MG63 (cell line): ENCODE data around the gene GNA15. TPM values are rescaled to one million over a fixed set of nuclear protein-coding genes. Genes with fewer than 3 reads are reported as not detected.
A peak's percentile ranks its signal among the peaks of the same experiment; 100 is the strongest.

Experiments used
- DNase-seq: peaks from one replicate; pipeline ENCODE4 v3.0.0-alpha.2; 2020
- H3K27me3 ChIP-seq: fragments of 250-450 bp; sonication (Bioruptor Pico); 2 replicates; pipeline ENCODE4 v1.5.1; 2020; ENCODE audit warnings: mild to moderate bottlenecking, moderate library complexity
- H3K36me3 ChIP-seq: fragments of 250-450 bp; sonication (Bioruptor Pico); 2 replicates; pipeline ENCODE4 v1.5.1; 2020; ENCODE audit warnings: mild to moderate bottlenecking, moderate library complexity
- H3K4me3 ChIP-seq: fragments of 250-450 bp; sonication (Bioruptor Pico); 2 replicates; pipeline ENCODE4 v1.5.1; 2020; ENCODE audit warnings: mild to moderate bottlenecking, moderate library complexity
- H3K9me3 ChIP-seq: fragments of 250-450 bp; sonication (Bioruptor Pico); 2 replicates; pipeline ENCODE4 v1.5.1; 2020; ENCODE audit warnings: mild to moderate bottlenecking, moderate library complexity
- total RNA-seq: library from RNA; depleted of rRNA; stranded (reverse); fragments of >200 nt; shearing (Covaris generic); gene quantifications from 2 replicates; pipeline ENCODE4 v1.2.3, GENCODE V29; 2014; ENCODE audit warnings: low replicate concordance

The GNA15 gene
- total RNA-seq, 1 experiment from 2014 or later: not detected

DNA sequence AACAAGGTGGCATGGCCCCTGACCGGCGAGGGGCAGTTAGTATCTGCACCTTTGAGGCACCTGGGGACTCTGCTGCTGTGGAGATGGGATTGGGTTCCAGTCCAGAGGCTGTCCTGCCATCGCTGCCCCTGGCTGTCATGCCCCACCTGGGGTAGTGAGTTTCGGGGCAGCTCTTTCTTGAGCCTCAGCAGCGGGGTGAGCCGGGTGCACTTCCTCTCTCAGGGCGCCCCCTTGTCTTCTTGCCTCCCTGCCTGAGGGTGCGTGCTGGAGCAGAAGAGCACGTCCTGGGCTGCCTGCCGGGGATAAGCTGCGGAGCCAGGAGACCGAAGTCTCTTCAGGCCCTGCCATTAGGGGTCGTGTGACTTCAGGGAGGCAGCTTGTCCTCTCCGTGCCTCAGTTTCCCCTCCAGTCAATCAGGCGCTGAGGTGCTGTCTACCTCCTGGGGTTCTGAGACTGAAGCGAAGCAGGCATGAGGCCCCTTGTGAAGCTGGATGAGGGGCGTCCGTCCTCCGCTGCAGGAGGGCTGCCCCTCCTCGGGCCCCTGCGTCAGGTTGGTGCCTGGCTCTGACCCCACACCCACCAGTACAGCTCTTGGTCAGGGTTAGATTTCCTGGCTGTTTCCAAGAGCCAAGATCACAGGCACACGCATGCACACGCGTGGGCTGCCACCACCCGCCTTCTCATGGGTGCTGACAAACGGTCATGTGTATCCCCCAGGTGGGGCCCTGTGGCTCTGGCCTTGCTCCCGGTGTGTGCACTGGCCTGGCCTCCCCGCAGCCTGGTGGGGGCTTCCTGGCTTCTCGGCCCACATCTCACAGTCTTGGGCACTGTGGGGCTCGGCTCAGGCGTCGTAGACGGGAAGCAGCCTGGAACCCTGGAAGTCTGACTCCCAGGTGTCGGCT lies 33.3 kb upstream of the GNA15 start:
- Histone ChIP-seq H3K36me3 (no peaks in the 10 kb centered on the region), H3K9me3 (no peaks in the 10 kb centered on the region), H3K27me3 (no peaks in the 10 kb centered on the region), H3K4me3 (no peak overlapping the region)
- no peak for DNase-seq

DNA sequence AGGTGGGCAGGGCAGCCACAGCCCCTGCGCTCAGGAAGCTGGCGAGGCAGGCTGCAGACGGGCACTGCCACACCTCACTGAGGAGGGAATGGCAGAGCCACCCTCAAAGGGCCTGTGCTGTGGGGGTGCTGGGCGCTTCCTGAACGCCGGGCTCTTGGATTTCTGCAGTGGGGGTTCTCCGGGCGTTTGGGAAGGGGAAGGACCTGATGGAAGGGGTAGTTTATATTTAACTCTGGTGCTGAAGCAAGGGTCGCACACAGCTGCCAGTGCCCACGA lies 31.2 kb upstream of the GNA15 start:
- Histone ChIP-seq H3K9me3 (no peaks in the 10 kb centered on the region), H3K4me3 (no peak overlapping the region), H3K27me3 (no peaks in the 10 kb centered on the region), H3K36me3 (no peaks in the 10 kb centered on the region)
- DNase-seq: no peak

DNA sequence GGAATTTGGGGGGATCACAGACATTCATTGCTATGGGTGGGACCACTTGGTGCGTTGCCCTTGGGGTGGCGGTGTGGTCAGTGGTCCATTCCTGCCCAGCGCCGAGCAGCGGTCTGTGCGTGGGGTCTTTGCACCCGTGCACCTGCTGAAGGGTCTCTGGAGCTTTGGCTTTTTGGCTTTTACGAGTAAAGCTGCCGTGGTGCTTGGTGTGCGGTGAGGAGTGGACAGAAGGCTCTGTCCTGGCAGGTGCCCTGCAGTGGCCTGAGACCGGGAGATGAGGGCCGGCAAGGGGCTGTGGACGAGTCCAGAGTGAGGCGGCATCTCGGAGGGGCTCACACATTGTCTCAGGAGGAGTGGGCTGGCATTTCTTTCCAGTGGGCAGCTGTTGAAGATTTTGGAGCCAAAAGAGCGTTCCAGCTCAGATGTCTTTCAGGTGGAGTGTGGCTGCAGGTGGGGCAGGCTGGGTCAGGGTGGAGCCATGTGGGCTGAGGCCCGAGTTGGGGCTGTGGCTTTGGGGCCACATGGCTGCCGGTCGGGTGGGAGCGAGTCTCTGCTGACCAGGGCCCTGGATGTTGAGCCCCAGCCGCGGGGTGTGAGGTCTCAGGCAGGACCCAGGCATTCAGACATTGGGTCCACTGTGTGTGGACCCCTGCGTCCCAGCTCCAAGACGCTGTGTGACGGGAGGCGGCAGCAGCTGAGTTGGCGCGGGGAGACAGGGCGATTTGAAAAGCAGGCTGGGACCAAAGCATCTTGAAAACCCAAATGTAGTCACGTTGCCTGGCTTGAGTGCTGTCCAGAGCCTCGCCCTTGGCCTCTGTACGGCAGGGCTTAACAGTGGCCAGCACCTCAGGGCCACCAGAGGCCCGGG lies 30.0 kb upstream of the GNA15 start:
- DNase-seq: no peak
- Histone ChIP-seq H3K36me3 (no peaks in the 10 kb centered on the region), H3K9me3 (no peaks in the 10 kb centered on the region), H3K4me3 (no peak overlapping the region), H3K27me3 (no peaks in the 10 kb centered on the region)

DNA sequence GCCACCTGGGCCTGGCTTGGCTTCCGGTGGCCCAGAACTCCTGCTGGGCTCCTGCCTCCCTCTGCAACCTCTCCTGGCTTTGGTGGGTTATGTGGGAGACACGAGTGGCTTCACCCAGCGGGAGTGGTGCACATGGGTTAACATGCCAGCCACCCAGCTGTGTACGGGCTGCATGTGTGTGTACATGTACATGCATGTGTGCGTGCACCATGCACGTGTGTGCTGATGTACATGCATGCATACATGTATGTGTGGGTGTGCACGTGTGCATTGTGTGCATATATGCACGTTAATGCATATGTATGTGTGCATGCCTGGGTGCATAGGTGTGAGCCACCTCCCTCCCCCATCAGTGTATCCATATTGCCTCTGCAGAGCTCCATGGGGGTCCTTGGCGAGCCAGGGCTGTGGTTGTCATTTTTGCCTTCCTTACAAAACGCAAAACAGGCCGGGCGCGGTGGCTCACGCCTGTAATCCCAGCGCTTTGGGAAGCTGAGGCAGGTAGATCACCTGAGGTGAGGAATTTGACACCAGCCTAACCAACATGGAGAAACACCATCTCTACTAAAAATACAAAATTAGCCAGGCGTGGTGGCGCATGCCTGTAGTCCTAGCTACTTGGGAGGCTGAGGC lies 29.2 kb upstream of the GNA15 start:
- H3K27me3 ChIP-seq: no peaks in the 10 kb centered on the region
- DNase-seq: no peak

DNA sequence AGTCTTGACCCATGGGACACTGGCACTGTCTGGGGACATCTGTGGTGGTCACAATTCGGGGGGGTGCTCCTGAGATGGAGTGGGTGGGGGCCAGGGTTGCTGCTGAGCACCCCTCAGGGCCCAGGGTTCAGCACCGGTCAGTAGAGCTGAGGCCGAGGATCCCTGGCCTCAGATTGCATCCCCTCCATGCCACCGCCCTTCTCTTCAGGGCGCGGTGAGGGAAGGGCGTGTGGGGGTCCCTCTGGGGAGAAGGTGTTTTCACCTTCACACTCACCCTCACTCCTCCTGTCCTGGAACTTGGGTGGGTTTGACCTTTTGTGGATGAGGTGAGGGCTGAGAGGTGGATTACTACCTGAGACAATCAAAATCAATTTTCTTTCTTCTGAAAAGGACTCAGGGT lies 28.2 kb upstream of the GNA15 start:
- H3K4me3 ChIP-seq: no peak overlapping the region
- no peaks in the 10 kb centered on the region for H3K9me3 ChIP-seq
- no peaks in the 10 kb centered on the region for H3K27me3 ChIP-seq
- H3K36me3 ChIP-seq: no peaks in the 10 kb centered on the region
- no peak for DNase-seq

More for the DNA sequence above, 29.2 kb upstream of the GNA15 start:
- no peaks in the 10 kb centered on the region for H3K9me3 ChIP-seq
- no peaks in the 10 kb centered on the region for H3K36me3 ChIP-seq
- H3K4me3 ChIP-seq: no peak overlapping the region

DNA sequence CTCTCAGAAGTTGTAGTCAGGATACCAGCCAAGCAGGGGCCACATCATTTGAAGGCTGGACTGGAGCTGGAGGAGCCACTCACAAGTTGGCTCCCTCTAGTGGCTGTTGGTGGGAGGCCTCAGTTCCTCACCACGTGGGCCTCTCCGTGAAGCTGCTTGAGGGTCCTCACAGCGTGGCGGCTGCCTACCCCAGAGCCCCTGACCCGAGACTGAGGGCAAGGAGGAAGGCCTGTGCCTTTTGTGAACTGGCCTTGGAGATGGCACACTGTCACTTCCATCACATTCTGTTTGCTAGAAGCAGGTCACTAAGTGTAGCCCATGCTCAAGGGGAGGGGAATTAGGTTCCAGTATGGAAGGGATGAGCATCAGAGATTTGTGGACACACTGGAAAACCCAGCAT lies 27.1 kb upstream of the GNA15 start:
- Histone ChIP-seq H3K4me3 (no peak overlapping the region), H3K27me3 (no peaks in the 10 kb centered on the region)
- peak; percentile 30 for DNase-seq

DNA sequence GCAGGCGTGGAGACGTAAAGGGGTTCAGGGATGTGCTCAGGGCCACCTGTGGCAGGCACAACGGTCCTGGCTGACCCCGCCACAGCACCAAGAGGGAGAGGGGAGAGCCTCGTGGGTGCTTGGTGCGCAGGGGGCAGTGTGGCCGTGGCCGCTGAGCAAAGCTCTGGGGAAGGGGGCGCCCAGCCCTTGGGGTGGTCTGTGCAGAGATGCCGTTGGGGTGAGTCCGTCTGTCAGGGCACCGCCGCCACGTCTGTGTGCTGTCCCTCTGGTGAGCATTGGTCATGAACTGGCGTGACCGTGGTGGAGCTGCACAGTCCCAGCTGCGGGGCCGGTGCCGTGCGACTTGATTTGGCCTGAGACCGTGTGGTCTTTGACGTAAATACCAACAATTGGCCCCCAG lies 26.3 kb upstream of the GNA15 start:
- no peak for DNase-seq
- H3K9me3 ChIP-seq: no peaks in the 10 kb centered on the region
- H3K36me3 ChIP-seq: no peaks in the 10 kb centered on the region
- H3K27me3 ChIP-seq: no peaks in the 10 kb centered on the region
- H3K4me3 ChIP-seq: no peak overlapping the region

More for the DNA sequence above, 27.1 kb upstream of the GNA15 start:
- Histone ChIP-seq H3K36me3 (no peaks in the 10 kb centered on the region), H3K9me3 (no peaks in the 10 kb centered on the region)

DNA sequence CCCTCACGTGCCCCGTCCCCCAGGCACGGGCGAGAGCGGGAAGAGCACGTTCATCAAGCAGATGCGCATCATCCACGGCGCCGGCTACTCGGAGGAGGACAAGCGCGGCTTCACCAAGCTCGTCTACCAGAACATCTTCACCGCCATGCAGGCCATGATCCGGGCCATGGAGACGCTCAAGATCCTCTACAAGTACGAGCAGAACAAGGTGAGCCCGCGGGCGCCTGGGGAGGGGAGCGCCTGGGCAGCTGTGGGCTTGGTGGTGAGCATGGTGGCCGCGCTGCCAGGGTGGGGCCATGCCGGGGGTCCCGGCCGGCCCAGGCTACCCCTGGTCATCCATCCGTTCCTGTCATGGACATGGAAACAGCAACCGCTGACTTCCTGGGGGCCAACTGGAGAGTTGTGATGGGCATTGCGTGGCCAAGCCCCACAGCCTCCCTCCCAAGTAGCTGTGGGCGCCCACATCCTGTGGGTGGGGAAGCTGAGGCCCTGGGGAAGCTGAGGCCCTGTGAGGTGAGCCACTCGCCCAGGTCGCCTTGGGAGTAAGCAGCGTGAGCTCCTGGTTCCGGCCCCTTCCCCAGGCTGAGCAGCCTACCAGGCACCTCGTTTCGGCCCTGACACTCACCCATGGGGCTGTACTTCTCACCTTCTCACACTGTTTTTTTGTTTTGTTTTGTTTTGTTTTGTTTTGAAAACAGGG lies 25.6 kb upstream of the GNA15 start:
- no peak for DNase-seq
- Histone ChIP-seq H3K9me3 (no peaks in the 10 kb centered on the region), H3K36me3 (no peaks in the 10 kb centered on the region), H3K4me3 (no peak overlapping the region), H3K27me3 (no peaks in the 10 kb centered on the region)

DNA sequence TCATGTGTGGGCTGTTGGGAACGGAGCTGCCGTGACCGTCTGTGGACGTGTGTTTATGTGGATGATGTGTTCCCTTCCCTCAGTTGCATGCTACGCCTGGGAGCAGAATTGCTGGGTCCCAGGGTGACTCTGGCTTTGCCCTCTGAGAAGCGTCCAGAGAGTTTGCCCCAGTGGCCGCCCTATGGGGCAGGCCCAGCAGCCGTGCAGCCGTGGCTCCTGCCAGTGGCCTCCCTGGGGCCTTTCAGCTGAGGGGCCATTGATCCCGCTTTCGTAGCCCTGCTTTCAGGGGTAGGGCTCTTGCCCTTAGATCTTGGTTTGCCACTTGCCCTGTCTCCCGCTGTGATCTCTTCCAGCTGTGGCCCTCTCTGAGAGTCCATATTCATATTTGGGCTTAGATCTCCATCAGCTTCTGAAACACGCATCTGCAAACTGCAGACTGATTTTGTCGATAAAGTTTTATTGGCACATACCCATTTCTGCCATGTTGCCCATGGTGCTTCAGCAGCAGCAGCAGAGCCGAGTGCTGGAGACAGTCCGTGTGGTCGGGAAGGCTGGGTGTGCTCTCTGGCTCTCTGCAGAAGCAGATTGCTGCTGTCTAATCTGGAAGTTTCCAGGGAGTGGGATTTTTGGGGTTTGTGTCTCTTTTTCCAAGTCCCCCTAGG lies 24.1 kb upstream of the GNA15 start:
- H3K9me3 ChIP-seq: no peaks in the 10 kb centered on the region
- H3K27me3 ChIP-seq: no peaks in the 10 kb centered on the region
- DNase-seq: no peak
- H3K36me3 ChIP-seq: no peaks in the 10 kb centered on the region
- no peak overlapping the region for H3K4me3 ChIP-seq

DNA sequence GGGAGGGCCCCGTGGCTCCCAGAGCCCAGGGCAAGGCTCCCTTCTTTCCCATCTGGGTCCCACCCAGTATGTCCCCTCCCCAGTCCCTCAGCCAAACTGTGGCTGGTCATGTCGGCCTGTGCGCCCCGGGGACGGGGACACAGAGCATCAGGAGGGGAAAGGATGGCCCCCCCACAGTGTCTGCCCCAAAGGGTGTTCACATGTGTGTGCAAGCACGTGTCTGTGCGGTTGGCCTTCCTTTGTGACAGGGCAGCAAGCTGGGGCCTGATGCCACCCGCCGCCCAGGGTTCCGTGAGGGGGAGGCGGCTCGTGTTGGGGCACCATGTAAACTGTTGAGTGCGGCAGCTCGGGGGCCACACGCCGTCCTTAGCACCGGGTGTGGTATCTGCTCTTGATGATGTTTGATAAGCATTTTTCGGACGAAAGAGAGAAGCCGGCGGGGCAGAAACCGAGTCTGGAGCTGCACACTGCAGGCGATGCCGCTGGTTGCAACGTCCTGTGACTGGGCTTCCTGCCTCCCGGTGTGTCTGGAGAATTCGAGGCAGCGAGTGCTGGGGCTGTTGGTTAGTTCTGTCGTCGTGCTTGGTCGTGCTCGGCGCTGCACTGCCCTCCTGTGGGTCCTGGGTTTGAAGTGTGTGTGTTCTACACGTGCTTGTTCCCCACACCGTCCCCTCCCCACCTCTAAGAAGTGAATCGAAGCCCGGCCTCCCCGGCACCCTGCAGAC lies 23.3 kb upstream of the GNA15 start:
- no peaks in the 10 kb centered on the region for H3K27me3 ChIP-seq
- no peaks in the 10 kb centered on the region for H3K36me3 ChIP-seq
- H3K9me3 ChIP-seq: no peaks in the 10 kb centered on the region
- DNase-seq: no peak
- H3K4me3 ChIP-seq: no peak overlapping the region

DNA sequence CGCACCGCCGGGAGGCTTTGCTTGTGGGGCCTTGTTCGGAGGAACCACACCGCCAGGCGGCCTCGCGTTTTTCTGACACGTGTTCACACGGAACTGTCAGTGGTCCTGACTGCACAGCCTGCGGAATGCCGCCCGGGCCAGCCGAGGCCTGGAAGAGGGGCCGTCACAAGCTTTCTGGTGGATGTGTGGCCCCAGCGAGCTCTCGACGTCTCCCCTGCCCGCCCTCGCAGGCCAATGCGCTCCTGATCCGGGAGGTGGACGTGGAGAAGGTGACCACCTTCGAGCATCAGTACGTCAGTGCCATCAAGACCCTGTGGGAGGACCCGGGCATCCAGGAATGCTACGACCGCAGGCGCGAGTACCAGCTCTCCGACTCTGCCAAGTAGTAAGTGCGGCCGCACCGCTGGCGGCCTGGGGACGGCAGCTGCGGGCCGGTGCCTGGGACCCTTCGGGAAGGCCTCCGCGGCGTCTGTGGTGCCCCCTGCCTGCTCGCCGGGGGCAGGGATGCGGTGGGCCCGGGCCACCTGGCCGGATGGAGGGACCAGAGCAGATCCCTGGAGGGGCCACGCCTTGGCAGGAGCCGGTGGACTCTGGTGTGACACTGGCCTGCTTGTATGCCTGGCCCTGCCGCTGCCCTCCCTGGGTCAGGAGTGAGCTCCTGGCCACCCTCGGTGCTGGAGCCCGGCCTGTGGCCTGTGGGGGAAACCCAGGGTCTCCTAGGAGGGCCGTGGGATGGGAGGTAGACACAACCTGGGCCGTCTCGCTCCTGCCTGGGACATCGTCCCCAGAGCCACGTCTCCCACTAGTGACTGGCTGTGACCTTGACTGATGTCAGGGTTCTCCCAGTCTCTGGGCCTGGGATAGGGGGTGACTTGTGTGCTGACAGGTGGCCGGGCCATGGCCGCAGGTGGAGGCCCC lies 22.5 kb upstream of the GNA15 start:
- H3K9me3 ChIP-seq: no peaks in the 10 kb centered on the region
- no peak overlapping the region for H3K4me3 ChIP-seq
- H3K36me3 ChIP-seq: no peaks in the 10 kb centered on the region
- H3K27me3 ChIP-seq: no peaks in the 10 kb centered on the region
- DNase-seq: no peak

DNA sequence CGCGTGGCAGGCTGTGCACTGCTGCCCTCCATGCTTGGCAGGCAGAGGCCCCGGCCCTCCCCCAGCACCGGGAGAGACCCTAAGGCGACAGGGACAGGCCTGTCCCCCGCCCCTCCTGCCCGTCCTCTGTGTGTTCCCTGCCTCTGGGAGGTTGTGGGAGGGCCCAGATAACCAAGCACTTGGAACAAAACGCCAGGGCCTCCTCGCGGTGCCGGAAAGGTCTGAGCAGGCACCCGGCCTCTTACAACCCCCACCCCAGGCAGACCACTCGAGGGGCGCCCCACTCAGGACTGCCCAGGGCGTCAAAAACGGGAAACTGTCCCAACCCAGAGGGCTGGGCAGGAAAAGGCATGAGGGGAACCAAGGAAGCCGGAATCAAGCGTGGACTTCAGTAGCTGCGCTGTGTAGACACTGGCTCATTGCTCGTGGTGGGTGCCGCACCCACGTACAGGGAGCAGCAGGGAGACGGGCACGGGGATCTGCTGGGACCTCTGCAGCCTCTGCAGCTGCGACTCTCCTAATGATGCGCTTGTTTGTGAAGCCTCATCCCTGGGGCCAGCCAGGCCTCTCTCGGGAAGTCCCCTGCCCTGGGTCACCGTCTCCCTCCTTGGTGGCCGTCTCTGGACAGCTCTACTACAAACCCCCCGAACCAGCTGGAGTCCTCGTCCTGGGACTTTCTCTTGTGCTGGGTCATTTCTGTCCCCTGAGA lies 21.7 kb upstream of the GNA15 start:
- no peaks in the 10 kb centered on the region for H3K36me3 ChIP-seq
- no peak overlapping the region for H3K4me3 ChIP-seq
- DNase-seq: no peak
- no peaks in the 10 kb centered on the region for H3K27me3 ChIP-seq
- H3K9me3 ChIP-seq: no peaks in the 10 kb centered on the region

DNA sequence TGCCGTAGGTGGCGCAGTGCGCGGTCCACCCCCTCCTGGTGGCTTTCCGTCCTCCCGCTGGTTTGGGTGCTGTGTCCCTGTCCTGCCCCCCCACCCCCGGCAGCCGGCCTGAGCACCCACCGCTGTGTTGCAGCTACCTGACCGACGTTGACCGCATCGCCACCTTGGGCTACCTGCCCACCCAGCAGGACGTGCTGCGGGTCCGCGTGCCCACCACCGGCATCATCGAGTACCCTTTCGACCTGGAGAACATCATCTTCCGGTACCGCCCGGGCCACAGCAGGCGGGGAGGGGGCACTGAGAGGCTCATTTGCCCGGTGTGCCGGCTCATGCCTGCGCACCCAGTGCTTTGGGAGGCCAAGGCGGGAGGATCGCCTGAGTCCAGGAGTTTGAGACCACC lies 21.0 kb upstream of the GNA15 start:
- DNase-seq: no peak
- no peaks in the 10 kb centered on the region for H3K36me3 ChIP-seq
- no peak overlapping the region for H3K4me3 ChIP-seq
- no peaks in the 10 kb centered on the region for H3K9me3 ChIP-seq
- H3K27me3 ChIP-seq: no peaks in the 10 kb centered on the region

DNA sequence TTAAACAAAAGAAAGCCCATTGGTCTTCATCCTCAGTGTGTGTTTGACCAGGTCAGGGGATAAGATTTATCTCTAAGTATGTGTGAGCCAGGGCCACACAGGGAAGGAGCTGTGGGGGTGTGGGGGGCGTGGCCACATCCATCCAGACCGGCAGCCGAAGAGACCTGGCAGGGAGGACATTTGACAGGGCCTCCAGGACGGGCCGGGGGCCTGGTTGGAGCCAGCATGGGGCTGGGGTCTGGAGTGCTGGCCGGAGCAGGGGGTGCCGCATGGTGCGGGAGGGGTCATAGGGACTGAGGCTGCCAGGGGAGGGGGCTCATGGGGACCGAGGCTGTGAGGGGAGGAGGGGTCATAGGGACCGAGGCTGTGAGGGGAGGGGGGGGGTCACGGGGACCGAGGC lies 20.4 kb upstream of the GNA15 start:
- H3K9me3 ChIP-seq: no peaks in the 10 kb centered on the region
- no peaks in the 10 kb centered on the region for H3K27me3 ChIP-seq
- H3K4me3 ChIP-seq: no peak overlapping the region
- no peak for DNase-seq
- no peaks in the 10 kb centered on the region for H3K36me3 ChIP-seq
